LNCaP clone FGC (cell line): Measurements from ENCODE around the gene EPX.

ENCODE experiments used
- DNase-seq: peaks from one replicate; pipeline ENCODE4 v3.0.0-alpha.2; 2011; ENCODE audit warnings: low read depth
- H3K4me3 ChIP-seq: 2 replicates; pipeline ENCODE4 v1.5.1; 2011; ENCODE audit warnings: mild to moderate bottlenecking, low read depth, low read length, control low read depth
- CTCF ChIP-seq: IDR thresholded peaks from 2 replicates; pipeline ENCODE4 v1.5.1; 2012; ENCODE audit warnings: mild to moderate bottlenecking; ENCODE audit not compliant: control insufficient read depth, insufficient read depth; ENCODE audit errors: extremely low read depth

EPX gene

GRCh38 chr17:58207451-58207850 is 14.9 kb downstream of the EPX start:
- no peak overlapping the region for H3K4me3 ChIP-seq
- no peak for DNase-seq
- TF ChIP-seq CTCF = no peak

- H3K4me3 ChIP-seq = no peak overlapping the region
- DNase-seq = no peak
These were observed 15.8 kb downstream of the EPX start for GRCh38 chr17:58208344-58208743.

GRCh38 chr17:58210922-58211321 is 18.4 kb downstream of the EPX start:
- DNase-seq = no peak
- no peak for TF ChIP-seq CTCF
- no peak overlapping the region for H3K4me3 ChIP-seq

More at GRCh38 chr17:58208344-58208743, 15.8 kb downstream of the EPX start:
- no peak for TF ChIP-seq CTCF

DNA sequence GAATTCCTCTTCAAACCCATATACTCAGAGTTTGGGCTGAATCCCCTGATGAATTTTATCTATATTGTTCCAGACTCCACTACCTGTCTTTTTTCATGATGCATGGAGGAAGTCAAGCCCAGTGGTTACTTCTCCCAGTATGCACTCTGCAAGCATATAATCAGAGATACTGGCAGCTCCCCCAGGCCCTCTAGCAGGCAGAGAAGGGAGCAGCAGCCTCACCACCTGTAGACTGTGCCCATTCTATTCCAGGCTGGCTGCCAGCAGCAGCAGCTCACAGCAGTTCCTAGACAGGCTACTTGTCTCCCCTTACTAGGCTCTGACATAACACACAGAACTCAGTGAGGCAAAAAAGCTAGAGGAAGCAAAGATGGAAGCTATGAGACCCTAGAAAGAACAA is 23.2 kb downstream of the EPX start:
- H3K4me3 ChIP-seq = no peak overlapping the region
- peak; percentile 33 for TF ChIP-seq CTCF
- DNase-seq = no peak

DNA sequence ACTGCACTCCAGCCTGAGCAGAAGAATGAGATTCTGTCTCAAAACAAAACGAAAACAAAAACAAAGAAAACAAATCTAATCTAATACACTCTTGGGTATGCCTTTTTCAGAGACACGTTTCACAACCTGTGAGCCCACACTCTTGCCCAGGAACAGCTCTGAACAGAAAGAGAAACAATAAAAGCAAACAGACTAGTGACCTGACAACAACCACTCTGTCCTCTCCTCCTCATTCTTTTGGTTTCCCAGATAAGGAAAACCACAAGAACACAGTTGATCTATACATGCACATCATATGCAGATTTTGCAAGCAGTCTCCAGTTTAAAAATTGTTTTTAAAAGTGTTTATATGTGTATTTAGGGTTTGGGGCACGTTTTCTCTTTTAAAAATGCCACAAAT is 25.2 kb downstream of the EPX start:
- no peak for DNase-seq

DNA sequence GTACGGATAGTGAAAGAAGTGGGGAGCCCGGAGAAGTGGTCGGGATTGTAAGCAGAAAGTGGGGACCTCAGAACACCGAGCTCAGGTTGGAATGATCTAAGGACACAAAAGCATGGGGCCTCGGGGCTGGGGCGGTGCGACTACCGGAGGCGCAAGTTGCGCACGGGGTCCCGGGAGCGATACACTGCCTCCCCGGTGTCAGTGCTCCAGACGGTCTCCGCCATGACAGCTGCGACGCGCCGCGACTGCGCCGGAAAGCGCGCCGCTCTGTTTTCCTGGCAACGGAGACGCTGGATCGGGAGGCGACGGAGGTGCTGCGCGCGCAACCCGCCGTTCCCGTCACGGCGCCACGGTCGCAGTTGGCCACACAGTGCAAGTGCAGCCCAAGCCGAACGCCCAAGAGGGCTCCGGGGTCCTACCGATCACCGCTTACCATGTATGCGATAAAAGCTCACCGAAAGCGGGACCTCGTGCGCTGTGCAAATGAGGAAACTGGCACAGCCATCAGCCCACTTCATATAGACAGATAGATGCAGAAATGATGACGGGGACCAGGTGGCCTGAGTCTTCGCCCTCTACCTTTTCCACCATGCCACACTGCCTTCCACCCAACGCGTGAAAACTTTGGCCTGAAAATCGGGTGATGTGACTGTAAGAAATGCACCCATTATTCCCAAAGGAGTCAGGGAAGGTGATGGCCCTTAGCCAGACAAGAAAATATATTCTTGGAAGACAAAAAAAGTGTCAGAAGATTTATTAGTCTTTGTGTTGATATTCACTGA is 26.7 kb downstream of the EPX start, which contains the start of gene MKS1:
MKS1 (minus strand) TSS at position 249 of the 782 bp plus-strand sequence; CDS start at position 224, 25 bp downstream.
- peak; percentile 67 for TF ChIP-seq CTCF
- peak; percentile 69 for DNase-seq
- H3K4me3 ChIP-seq = peak within 1 kb of the TSS; percentile 95

More for the DNA sequence above, 25.2 kb downstream of the EPX start:
- H3K4me3 ChIP-seq = no peak overlapping the region
- no peak for TF ChIP-seq CTCF

- TF ChIP-seq CTCF = no peak
- H3K4me3 ChIP-seq = peak overlapping the region; percentile 95
- peak; percentile 13 for DNase-seq
These were observed 27.3 kb downstream of the EPX start for GRCh38 chr17:58219789-58220183.
